ENCODE results near the gene SAFB.
"Not testable (repeated sequence)": the region's sequence is repeated elsewhere in the genome, so short reads cannot be mapped to it uniquely, and the experiment has no call there.

Gene SAFB

DNA sequence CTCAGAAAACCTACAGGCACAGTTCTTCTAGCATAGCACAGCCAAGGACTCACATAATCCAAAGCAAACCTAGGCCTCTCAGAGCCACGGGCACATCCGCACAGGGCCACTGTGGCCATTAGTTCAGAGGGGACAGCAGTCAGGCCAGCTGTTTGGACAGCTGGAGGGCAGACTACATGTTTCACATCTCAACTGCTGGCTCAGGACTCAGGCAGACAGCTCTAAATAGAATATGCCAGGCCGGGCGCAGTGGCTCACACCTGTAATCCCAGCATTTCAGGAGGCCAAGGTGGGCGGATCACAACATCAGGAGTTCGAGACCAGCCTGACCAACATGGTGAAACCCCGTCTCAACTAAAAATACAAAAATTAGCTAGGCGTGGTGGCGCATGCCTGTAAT is 27.1 kb upstream of the SAFB start:
- DNase-seq, result no peak

GRCh38 chr19:5600797-5601196 is 22.1 kb upstream of the SAFB start:
- no peak for DNase-seq

DNA sequence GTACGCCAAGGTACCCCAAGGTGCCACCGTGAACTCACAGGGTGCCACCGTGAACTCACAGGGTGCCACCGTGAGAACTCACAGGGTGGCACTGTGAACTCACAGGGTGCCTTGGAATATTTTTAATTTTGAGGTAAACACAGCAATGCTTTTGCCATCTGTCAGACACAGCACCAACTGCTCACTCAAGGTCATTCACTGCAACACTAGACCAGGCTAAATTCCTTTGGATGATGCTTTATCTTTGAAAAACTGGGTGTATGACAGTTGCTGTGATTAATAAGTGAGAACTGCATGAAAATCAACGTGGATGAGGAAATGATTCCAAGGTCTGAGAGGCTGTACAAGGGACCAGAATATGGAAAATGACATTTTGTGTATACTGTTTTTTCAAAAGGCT is 19.3 kb upstream of the SAFB start:
- DNase-seq, result no peak

- DNase-seq, result no peak
Measured at GRCh38 chr19:5605362-5605761, 17.5 kb upstream of the SAFB start.

DNA sequence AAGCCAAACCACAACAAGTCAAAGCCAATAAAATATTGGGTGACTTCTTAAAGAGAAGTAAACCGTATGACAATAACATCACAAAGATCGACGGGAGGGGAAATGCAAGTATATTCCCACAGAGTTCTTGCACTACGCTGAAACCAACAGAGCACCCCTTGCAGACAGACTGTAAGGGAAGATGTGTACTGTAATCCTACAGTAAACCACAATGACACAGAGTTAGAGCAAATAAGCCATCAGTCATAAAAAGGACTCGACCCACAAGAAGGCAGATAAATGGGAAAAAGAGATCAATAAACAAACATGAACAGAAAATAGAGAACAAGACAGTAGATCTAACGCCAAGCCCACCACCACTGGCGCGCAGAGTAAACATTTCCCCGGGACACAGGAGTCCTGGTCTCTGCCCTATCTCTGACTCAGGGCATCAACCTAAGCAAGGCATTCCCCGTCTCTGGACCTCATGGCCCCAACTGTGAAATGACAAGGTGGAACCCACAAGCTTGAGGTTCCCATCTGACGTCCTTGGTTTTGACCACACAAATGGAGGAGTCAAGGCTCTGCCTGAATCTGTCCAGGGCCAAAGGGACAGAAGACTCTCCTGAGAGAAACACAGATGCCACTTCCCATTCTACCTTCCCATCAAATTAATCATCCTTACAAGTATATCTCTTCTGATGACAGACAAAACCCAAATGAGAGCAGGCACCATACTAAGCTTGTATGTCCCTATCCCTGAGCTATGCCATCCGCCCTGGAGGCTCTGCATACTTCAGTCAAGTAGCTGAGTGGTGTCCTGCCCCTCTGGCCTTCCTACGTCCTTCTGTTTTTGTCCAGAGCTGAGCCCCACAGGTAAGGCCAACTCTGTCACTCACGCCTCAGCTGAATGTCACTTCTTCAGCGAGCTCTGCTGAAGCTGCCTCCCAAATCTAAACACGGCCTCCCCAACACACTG is 15.3 kb upstream of the SAFB start:
- no peak for DNase-seq

GRCh38 chr19:5608291-5608690 is 14.6 kb upstream of the SAFB start:
- no peak for DNase-seq

GRCh38 chr19:5608766-5609165 is 14.1 kb upstream of the SAFB start:
- not testable (repeated sequence) for DNase-seq

DNA sequence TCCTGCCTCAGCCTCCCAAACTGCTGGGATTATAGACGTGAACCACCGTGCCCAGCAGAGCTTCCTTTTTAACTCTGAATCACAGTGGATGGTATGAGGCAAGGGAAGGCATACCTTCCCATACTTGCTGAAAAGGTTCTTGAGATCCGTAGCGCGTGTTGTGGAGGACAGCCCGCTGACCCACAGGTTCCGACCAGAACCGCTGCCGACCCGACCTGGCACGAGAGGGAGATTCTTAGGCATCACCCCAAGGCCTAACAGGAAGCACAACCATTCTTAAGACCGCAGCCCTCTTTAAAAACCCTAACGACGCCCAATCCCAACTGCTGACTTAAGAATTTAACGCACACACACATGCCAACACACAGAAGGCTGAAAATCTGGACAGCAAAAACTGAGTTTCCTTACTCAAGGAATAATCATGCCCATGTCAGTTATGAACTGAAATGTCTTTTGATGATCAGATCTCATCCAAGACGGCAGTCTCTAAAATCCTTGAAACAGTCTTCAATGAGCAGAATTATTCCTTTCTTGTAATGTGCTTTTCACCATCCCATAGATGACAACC is 12.9 kb upstream of the SAFB start:
- no peak for DNase-seq

- no peak for DNase-seq
Measured at GRCh38 chr19:5612891-5613865, 9.7 kb upstream of the SAFB start.

DNA sequence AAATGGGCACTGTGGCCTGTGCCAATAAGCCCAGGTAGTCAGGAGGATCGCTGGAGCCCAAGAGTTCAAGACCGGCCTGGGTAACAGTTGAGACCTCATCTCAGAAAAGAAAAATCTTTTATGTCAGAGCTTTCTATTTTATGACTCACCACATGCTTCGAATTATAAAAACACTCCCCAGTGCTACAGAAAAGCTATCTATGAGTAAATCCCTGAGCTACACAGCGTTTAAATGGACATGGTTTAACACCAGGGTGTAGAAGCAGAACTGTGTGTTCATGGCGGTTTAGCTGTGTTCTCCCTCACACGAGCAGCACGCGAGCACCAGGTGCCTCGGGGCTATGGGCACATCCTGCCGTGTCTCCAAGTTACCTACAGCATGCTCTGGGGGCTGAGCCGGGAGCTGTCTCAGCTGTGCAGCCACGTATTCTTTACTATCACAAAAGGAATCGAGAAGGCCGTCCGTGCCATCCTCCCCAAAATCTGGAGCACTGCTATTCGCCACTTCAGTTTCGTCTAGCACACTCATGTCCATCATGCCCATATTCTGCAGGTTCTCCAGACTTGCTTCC is 7.0 kb upstream of the SAFB start:
- DNase-seq, result no peak

DNA sequence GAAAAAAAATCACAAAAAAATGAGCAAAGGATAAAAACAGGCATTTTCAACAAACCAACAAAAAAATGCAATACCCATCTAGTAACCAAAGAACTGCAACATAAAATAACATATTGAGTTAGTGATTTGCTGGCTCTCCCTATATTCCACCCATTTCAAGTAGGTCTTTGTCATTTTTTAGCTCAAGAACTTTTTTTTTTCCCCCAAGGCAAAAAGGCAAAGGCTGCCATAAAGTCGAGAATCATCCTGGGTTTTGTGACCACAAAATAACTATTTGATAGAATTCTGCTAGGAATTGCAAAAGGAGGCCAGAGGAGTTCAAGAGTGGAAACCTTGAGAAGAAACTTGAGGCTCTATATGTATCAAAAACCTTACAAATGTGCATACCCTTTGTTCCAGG is 5.8 kb upstream of the SAFB start:
- no peak for DNase-seq

DNA sequence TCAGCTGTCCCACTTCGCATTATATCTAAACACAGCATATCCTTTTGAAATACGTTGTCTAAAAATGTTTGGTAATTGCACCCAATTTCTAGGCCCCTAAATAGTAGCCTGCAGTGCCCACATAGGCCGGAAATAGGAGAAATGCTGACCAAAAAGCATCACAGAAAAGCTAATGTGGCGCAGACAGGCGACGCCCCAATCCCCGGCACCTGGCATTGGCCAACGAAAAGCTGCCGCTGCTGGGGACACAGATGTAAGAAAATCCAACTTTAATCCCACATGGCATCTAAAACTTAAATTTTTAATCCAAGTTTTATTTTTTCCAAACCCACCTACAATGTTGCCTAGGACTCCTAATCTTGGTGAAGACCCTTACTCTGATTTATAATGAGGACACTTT is 4.3 kb upstream of the SAFB start:
- DNase-seq, result no peak

GRCh38 chr19:5619946-5620345 is 2.9 kb upstream of the SAFB start:
- DNase-seq, result no peak

DNA sequence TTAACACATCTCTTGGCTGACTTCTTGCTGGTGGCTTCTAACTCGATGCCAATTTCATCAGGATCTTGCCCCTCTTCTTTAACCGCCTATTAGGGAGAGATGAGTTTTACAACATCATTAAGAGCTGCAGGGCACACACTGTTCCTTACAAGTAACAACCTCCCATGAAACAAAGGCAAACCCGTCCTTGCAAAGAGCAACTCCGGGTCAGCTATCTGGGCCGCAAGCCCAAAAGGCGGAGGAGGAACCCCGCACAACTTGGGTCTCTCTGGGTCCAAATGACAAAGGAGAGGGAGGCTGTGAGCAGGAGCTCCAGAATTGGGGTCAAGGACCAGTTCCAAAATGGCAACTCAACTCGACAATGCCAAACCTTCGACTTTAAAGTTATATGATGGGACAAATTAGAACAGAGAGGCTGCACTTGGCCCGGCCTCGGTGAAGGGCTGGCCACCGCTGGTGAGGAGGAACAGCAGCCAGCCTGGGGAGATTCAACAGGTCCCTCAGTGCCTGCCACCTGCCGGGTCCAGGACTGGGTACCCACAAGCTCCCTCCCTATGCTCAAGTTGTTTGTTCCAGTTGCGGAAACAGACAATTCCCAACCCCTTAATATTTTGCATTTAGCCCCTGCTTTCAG is 1.5 kb upstream of the SAFB start:
- DNase-seq, result peak in 1 of 2 donors; percentile 34

GRCh38 chr19:5621945-5622464 is 878 bp upstream of the SAFB start:
- peak in 1 of 2 donors; percentile 16 for DNase-seq

DNA sequence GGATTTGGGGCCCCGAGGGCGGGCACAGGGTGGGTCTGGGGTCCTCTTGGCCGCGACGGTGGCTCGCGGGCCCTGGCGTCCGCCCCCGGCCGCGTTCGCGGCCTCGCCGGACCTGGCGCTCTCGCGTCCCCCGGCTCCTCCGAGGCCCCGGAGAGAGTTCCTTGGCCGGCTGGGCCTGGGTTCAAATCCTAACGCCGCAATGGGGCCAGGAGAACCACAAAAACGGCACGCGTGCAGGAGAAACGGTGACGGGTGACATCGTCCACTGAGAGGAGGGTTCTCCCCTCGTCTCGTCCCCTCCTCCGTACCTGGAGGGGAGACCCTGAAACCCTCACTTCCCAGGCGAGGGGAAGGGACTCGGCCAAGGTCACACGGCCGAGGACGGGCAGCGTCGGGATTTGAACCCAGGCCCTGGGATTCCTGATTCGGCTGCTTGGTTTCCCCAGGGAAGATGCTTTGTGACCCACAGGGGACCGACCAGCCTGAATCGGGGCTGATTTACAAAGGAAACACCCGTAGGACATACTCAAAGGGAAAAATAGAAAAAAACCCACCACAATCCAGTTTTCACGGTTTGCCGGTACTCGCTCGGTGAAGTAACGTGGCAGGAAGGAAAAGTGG is 624 bp downstream of the SAFB start:
- peak in 1 of 2 donors; percentile 26 for DNase-seq

DNA sequence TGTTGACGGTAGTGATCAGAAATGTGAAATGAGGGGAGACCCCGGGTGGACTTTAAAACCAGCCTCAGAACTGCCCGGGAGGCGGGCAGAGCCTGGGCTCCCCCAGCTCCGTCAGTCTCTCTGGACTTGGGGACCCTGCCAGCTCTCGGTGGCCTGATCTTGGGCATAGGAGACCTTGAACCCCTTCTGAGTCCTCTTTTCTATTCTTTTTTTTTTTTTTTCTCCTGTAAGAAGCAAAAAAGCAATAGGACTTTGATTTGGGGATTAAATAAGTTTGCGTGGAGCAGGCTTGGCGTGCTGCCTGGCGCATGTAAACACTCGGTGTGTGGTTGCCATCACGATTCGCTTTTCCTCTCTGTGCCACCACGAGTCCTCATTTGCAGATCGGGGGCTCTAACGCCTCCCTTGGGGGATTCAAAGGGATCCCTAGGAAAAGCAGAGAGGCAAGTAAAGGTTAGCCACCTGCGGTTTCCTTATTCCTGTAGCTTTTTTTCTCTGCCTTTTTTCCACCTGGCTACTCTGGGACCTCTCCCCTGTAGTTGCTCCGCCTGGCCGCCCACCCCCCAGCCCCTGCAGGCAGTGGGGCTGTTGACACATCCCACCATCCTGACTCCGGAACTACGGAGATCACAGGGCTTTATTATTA is 1.3 kb downstream of the SAFB start:
- peak in 1 of 2 donors; percentile 20 for DNase-seq

DNA sequence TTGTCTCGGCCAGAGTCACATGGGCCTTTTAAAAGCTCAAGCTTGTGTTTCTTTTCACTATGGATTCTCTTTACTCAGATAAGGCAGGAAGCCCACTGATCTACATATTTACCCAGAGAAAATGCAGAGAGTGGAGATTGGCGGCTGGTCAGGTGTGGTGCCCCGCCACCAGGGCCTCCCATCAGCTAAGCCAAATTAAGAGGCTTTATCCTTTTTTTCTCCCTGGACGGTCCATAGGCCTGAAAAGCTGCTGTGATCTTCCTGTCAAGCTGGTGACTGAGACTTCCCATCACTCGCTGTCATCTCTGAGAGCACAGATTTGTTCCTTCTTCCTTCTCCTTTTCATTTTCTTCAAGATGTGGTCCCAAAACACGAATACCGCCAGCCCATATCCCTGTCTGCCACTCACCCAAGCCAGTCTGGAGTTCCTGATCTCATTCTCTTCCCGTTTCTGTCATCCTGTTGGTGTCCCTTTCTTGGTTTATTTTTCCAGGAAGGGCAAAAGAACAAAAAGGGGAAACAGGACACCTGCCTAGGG is 1.9 kb downstream of the SAFB start:
- no peak for DNase-seq

- no peak for DNase-seq
Measured at GRCh38 chr19:5625641-5626040, 2.8 kb downstream of the SAFB start.

DNA sequence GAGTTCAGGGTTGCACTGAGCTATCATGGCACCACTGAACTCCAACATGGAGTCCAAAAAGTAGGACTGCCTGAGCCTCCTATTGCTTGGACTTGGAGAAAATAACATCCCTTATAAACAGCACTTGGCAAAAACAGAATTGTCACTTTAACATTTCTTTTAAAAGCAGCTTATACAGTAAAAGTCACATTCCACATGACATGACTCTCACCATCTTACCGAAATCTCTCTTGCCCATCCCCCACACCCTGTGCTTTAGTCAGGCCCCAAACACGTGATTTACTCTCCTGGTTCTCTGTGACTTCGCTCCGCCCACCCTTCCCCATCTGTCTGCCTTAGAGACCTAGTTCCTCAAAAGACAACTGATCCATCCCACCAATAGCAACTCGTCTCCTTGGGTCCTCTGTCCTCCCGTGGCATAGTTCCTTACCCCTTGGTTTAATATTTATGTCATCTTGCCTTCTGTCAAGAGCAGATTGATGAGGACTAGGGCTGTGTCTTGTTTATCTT is 4.6 kb downstream of the SAFB start:
- DNase-seq, result peak; percentile 37 to 79

DNA sequence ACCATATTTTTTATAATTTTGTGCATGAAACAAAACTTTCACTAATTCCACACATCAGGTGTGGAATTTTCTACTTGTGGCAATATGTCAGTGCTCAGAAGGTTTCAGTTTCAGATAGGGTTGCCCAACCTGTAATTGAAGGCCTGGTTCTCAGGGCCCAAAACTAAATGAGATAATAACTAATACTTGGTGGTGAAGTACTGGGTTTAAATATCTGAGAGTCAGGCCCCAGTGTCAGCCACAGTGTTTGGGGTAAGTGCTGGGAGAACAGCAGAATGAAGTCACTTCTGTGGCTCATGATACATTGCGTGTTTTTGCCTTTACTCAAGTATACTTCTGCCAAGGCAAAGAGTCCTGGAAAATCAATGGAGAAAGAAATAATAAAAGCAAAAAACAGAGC is 5.6 kb downstream of the SAFB start:
- no peak for DNase-seq

Data from CD4-positive, alpha-beta T cell treated with Interleukin-4 for 1 hour (primary cell).